Ovary (tissue), 9 donors: Measurements from ENCODE around the gene VPS8. TPM values are rescaled to one million over a fixed set of nuclear protein-coding genes. Genes with fewer than 3 reads are reported as not detected.

Experiments
- DNase-seq, 5 donors: peaks; one replicate each; pipeline ENCODE4 v3.0.0-alpha.2; 2019 to 2020
- H3K27ac ChIP-seq, 2 donors: fragments of 200-600 bp; one replicate each; pipeline versions ENCODE4 v1.5.1 to v1.8.0; 2019 to 2022
- H3K27me3 ChIP-seq: fragments of 200-600 bp; one replicate; pipeline ENCODE4 v1.8.0; 2022
- H3K36me3 ChIP-seq: fragments of 200-600 bp; sonication (generic); one replicate; pipeline ENCODE4 v1.5.1; 2019
- H3K4me1 ChIP-seq: one replicate; pipeline ENCODE4 v1.8.1; 2013; ENCODE audit warnings: mild to moderate bottlenecking, moderate library complexity; ENCODE audit not compliant: insufficient read depth
- H3K4me3 ChIP-seq: fragments of 200-600 bp; sonication (generic); one replicate; pipeline ENCODE4 v1.5.1; 2017
- H3K9me3 ChIP-seq, 2 donors: fragments of 200-600 bp in 1 of 2; sonication (generic) in 1 of 2; one replicate each; pipeline versions ENCODE4 v1.5.1 to v1.8.1; 2013 to 2019; ENCODE audit warnings: mild to moderate bottlenecking in 1 of 2, moderate library complexity in 1 of 2
- EP300 ChIP-seq: sonication (generic); formaldehyde crosslinking; IDR thresholded peaks from one replicate; pipeline ENCODE4 v1.6.1; 2017; ENCODE audit warnings: antibody characterized with exemption
- POLR2A ChIP-seq: fragments of 450-650 bp; IDR thresholded peaks from one replicate; pipeline ENCODE4 v1.6.1; 2017; ENCODE audit warnings: antibody characterized with exemption, mild to moderate bottlenecking, moderate library complexity
- whole genome bisulfite sequencing, 3 donors: extraction: QIAGEN DNeasy Blood & Tissue Kit in 1 of 3; methylation state at CpG; one replicate each; pipeline versions ENCODE4 v1.1.5 to v1.1.7; 2013 to 2017; 5-methylcytosine and 5-hydroxymethylcytosine counted together
- intact Hi-C, 4 donors: fragments of 100-400 bp; cut with DNase I; formaldehyde crosslinking; loops; one replicate each; pipeline versions ENCODE4 v1.11.0 to v1.15.1; 2022 to 2023
- polyA plus RNA-seq, 2 donors: library from polyadenylated mRNA; stranded (reverse); fragments of 200-250 nt in 1 of 2; fragments of 350-450 nt in 1 of 2; fragmentation: Illumina TruSeq in 1 of 2; extraction: RNeasy Lipid Tissue Mini Kit (QIAGEN cat#74804) in 1 of 2; gene quantifications; one replicate each; pipeline ENCODE4 v1.2.3, GENCODE V29; 2013 to 2014
- total RNA-seq, 7 donors: library from RNA; depleted of rRNA in 2 of 7; stranded (reverse); fragments of >200 nt in 2 of 7; fragmentation: NEBNext Ultra II Directional in 3 of 7; extraction: Animal tissue kit (Norgen Biotek cat#: 25700) in 3 of 7; gene quantifications; one replicate each; pipeline versions ENCODE4 v1.1.0 to v1.2.4, GENCODE V29; 2016 to 2023
- TF ChIP-seq, protein P1 (sequence below), 3 donors: fragments of 450-650 bp in 2 of 3; fragments of 200-600 bp in 1 of 3; IDR thresholded peaks; one replicate each; pipeline versions ENCODE4 v1.5.1 to v1.8.0; 2016 to 2022; ENCODE audit warnings: antibody characterized with exemption in 3 of 3, mild to moderate bottlenecking in 1 of 3
- donor health status: DM: no; HTN: no; CAD: no; lungs with moderate emphysema.
- donor health status: DM: no; HTN: no; CAD: no.
- donor health status: Bipolar disorder and iron deficiency.
- donor health status: DM: yes; HTN: yes; CAD: no.
- donor health status: DM: no; HTN: no; CAD: no.
- donor health status: DM: yes; HTN: yes; CAD: no.

The VPS8 gene
- total and polyA plus RNA-seq, 9 donors, result 15.0 to 58.8 (median 42.7) TPM

DNA sequence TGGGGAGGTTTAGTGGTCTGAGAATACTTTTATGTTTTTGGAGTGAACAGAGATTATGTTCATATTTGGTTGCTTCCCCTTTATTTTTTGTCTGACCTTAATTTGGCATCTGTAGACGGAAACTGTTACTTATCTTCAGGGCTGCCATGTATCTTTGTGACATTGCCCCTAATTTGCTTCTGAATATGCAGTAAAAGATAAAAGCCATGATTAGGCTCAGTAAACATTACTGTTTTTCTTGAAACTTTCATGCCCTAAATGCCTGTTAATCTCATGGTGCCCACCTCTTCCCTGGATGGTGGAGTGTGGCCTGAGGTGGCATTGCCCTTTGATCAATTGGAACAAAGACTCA is 234.2 kb downstream of the VPS8 start:
- Histone ChIP-seq H3K27ac (no peak overlapping the region), H3K36me3 (no peaks in the 10 kb centered on the region), H3K9me3 (no peaks in the 10 kb centered on the region), H3K27me3 (no peaks in the 10 kb centered on the region), H3K4me1 (no peaks in the 10 kb centered on the region), H3K4me3 (no peak overlapping the region)
- TF ChIP-seq, protein P1, sequence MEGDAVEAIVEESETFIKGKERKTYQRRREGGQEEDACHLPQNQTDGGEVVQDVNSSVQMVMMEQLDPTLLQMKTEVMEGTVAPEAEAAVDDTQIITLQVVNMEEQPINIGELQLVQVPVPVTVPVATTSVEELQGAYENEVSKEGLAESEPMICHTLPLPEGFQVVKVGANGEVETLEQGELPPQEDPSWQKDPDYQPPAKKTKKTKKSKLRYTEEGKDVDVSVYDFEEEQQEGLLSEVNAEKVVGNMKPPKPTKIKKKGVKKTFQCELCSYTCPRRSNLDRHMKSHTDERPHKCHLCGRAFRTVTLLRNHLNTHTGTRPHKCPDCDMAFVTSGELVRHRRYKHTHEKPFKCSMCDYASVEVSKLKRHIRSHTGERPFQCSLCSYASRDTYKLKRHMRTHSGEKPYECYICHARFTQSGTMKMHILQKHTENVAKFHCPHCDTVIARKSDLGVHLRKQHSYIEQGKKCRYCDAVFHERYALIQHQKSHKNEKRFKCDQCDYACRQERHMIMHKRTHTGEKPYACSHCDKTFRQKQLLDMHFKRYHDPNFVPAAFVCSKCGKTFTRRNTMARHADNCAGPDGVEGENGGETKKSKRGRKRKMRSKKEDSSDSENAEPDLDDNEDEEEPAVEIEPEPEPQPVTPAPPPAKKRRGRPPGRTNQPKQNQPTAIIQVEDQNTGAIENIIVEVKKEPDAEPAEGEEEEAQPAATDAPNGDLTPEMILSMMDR (IDR thresholded peaks at IDR 0.05), result no peak
- TF ChIP-seq EP300, result no peak
- no peak for TF ChIP-seq POLR2A
- no peak for DNase-seq
- 29 to 45% (median 42%) methylated on average over 1 of the region's 1 CpG for WGBS, 3 donors
- intact Hi-C loops, result no loop called here

DNA sequence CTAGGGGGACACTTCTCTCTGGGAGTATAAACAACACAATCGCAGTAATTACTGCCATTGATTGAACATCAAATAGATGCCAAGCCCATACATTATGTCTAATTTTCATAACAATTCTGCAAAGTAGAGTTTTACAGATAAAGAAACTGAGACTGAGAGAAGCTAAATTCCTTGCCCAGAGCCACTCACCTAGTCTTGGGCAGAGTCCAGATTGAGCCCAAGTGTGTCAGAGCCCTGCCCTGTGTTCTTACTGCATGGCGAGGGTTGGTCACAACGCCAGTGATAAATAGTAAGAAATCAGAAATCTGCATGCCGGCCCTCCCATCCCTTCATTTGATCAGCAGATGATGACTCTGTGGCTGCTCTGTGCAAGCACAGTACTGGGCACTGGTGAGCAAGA is 234.6 kb downstream of the VPS8 start:
- TF ChIP-seq POLR2A (no peak), EP300 (no peak)
- TF ChIP-seq, protein P1 (IDR thresholded peaks at IDR 0.05), result no peak
- no peak overlapping the region for H3K27ac ChIP-seq
- no peak overlapping the region for H3K4me3 ChIP-seq
- no peak for DNase-seq
- H3K27me3 ChIP-seq, result no peaks in the 10 kb centered on the region
- H3K4me1 ChIP-seq, result no peaks in the 10 kb centered on the region
- intact Hi-C loops, result no loop called here
- H3K9me3 ChIP-seq, result no peaks in the 10 kb centered on the region
- H3K36me3 ChIP-seq, result no peaks in the 10 kb centered on the region
- 81 to 93% (median 83%) methylated on average over 4 of the region's 4 CpGs for WGBS, 3 donors

DNA sequence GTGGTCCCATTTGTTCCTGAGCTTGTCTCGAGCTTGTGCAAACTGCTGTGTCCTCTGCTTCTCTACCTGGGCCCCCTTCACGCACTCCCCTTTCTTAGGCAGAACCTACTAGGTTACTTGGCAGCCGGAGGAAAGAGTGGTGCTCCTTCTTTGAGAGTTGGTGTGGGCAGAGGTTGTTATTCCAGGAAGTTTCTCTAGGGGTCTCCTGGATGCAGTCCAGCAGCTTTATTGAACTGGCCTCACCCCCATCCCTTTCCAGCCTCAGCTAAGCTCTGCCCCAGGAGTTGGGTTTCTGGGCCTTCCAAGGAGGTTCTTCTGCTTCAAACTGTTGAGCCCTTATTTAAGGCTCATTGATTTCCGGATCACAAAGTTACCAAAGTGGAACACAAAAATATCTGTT is 237.7 kb downstream of the VPS8 start:
- H3K36me3 ChIP-seq, result no peaks in the 10 kb centered on the region
- TF ChIP-seq, protein P1 (IDR thresholded peaks at IDR 0.05), result no peak
- no peak for TF ChIP-seq EP300
- TF ChIP-seq POLR2A, result no peak
- no peaks in the 10 kb centered on the region for H3K27me3 ChIP-seq
- no peaks in the 10 kb centered on the region for H3K4me1 ChIP-seq
- H3K27ac ChIP-seq, result no peak overlapping the region
- intact Hi-C loops, result no loop called here
- H3K9me3 ChIP-seq, result no peaks in the 10 kb centered on the region
- 94 to 97% (median 94%) methylated on average over 4 of the region's 4 CpGs for WGBS, 3 donors
- no peak for DNase-seq
- H3K4me3 ChIP-seq, result no peak overlapping the region

DNA sequence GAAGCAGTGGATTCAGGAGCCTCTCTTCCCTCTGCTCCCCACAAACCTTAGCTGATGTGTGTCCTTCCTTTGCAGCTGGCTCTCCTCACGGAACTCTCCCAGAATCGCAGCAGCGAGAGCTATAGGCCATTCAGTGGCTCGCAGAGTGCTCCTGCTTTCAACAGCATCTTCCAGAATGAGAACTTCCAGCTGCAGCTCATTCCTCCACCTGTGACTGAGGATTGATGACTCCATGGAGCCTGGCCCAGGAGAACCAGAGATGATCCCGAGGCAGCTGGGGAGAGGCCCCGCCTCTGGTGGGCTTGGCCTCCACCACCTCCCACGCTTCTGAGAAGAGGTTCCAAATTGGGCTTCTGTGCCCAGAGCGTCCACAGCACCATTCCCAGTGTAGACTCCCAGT is 239.8 kb downstream of the VPS8 start:
- H3K36me3 ChIP-seq, result no peaks in the 10 kb centered on the region

More for the DNA sequence above, 239.8 kb downstream of the VPS8 start:
- TF ChIP-seq EP300 (no peak), POLR2A (no peak)
- TF ChIP-seq, protein P1 (IDR thresholded peaks at IDR 0.05), result no peak
- no peaks in the 10 kb centered on the region for H3K4me1 ChIP-seq
- no peaks in the 10 kb centered on the region for H3K27me3 ChIP-seq
- no peaks in the 10 kb centered on the region for H3K9me3 ChIP-seq
- no peak for DNase-seq
- no peak overlapping the region for H3K27ac ChIP-seq
- 66 to 76% (median 70%) methylated on average over 8 of the region's 8 CpGs for WGBS, 3 donors
- no peak overlapping the region for H3K4me3 ChIP-seq
- intact Hi-C loops, result no loop called here
